Right atrium auricular region (tissue), 2 donors: ENCODE measurements around the gene HAUS8. TPM values are rescaled to one million over a fixed set of nuclear protein-coding genes. Genes with fewer than 3 reads are reported as not detected.

Experiments used
- DNase-seq: peaks from one replicate; pipeline ENCODE4 v3.0.0-alpha.2; 2019; ENCODE audit warnings: low spot score
- H3K27ac ChIP-seq, 2 donors: fragments of 200-600 bp; sonication (generic); 1 replicate in 1 of 2; 2 replicates in 1 of 2; pipeline ENCODE4 v1.5.1; 2016 to 2019
- H3K27me3 ChIP-seq, 2 donors: fragments of 200-600 bp; sonication (generic); one replicate each; pipeline versions ENCODE4 v1.5.1 to v1.6.0; 2017 to 2019
- H3K36me3 ChIP-seq: fragments of 200-600 bp; sonication (generic); one replicate; pipeline ENCODE4 v1.5.1; 2016
- H3K4me1 ChIP-seq, 2 donors: fragments of 200-600 bp; sonication (generic); one replicate each; pipeline versions ENCODE4 v1.5.1 to v1.6.0; 2017 to 2019
- H3K4me3 ChIP-seq, 2 donors: fragments of 200-600 bp; sonication (generic); 1 replicate in 1 of 2; 2 replicates in 1 of 2; pipeline ENCODE4 v1.5.1; 2017 to 2019; ENCODE audit warnings: mild to moderate bottlenecking in 1 of 2, moderate library complexity in 1 of 2
- H3K9me3 ChIP-seq, 2 donors: fragments of 200-600 bp; sonication (generic); one replicate each; pipeline ENCODE4 v1.5.1; 2019
- CTCF ChIP-seq, 2 donors: fragments of 200-600 bp; sonication (generic); IDR thresholded peaks; one replicate each; pipeline ENCODE4 v1.5.1; 2019; ENCODE audit warnings: antibody characterized with exemption in 2 of 2
- total RNA-seq, 2 donors: library from RNA; depleted of rRNA; stranded (reverse); fragments of >200 nt; gene quantifications; one replicate each; pipeline ENCODE4 v1.1.0, GENCODE V29; 2016

HAUS8 gene
- total RNA-seq, 2 donors from 2014 or later, result 2.5 to 5.0 TPM

DNA sequence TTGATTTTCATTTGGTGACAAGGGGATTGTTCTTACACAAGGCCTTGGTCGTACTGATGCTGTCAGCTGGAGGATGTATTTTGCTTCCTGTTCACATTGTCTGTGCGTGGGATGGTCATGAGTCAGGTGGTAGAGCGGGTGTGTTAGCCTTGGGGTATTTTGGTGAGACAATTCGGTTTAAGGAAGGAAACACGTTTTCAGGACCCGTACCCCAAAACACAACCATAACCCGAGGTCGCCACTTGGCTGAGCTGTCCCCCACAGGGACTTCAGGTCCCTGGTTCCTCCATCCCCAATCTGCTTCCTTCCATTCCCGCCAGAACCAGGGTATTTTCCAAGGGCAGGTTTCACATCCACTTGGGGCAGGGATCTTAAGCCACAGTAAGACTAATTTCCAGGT, 15.3 kb upstream of the HAUS8 start:
- no peak for DNase-seq
- H3K27me3 ChIP-seq, result no peaks in the 10 kb centered on the region
- H3K27ac ChIP-seq, result peak overlapping the region; percentile 21 to 29
- peaks cover 0 to 47% of the 10 kb centered on the region in 2 donors for H3K4me1 ChIP-seq
- no peaks in the 10 kb centered on the region for H3K9me3 ChIP-seq
- no peaks in the 10 kb centered on the region for H3K36me3 ChIP-seq
- no peak overlapping the region for H3K4me3 ChIP-seq
- TF ChIP-seq CTCF (IDR thresholded peaks at IDR 0.05), result no peak

DNA sequence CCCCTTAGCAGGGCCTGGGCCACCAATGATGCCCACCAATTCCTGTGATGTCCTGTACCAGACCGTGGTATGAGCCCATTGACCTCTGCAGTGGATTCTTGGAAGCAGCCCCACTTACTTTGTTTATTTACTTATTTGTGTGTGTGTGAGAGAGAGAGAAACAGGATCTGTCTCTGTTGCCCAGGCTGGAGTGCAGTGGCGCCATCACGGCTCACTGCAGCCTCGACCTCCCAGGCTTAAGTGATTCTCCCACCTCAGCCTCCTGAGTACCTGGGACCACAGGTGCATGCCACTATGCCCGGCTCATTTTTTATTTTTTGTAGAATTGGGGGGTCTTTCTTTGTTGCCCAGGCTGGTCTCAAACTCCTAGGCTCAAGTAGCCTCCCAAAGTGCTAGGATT, 13.3 kb upstream of the HAUS8 start:
- no peak for TF ChIP-seq CTCF (IDR thresholded peaks at IDR 0.05)

DNA sequence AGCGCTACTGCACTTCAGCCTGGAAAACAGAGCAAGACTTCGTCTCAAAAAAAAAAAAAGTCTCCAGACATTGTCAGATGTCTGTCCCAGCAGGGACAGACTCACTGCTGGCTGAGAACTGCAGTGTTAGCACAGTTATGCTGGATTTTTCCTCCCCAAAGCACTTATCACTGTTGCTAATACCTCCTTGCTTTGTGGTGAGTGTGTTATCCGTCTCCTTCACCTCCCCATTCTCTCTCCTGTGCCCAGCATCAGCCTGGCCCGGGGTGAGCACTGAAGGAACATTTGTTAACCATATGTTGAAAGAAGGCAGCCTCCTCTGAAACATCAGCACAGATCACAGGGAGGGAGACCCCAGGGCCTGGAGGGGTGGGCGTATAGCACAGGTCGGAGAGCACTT, 11.6 kb upstream of the HAUS8 start:
- Histone ChIP-seq H3K4me1 (peaks cover 0 to 32% of the 10 kb centered on the region in 2 donors), H3K36me3 (no peaks in the 10 kb centered on the region), H3K9me3 (no peaks in the 10 kb centered on the region), H3K4me3 (no peak overlapping the region), H3K27ac (no peak overlapping the region), H3K27me3 (no peaks in the 10 kb centered on the region)
- DNase-seq, result no peak
- TF ChIP-seq CTCF (IDR thresholded peaks at IDR 0.05), result no peak

More for the DNA sequence above, 13.3 kb upstream of the HAUS8 start:
- no peak for DNase-seq
- H3K36me3 ChIP-seq, result no peaks in the 10 kb centered on the region
- peaks cover 0 to 29% of the 10 kb centered on the region in 2 donors for H3K4me1 ChIP-seq
- no peaks in the 10 kb centered on the region for H3K27me3 ChIP-seq
- H3K27ac ChIP-seq, result no peak overlapping the region
- no peaks in the 10 kb centered on the region for H3K9me3 ChIP-seq
- H3K4me3 ChIP-seq, result no peak overlapping the region

DNA sequence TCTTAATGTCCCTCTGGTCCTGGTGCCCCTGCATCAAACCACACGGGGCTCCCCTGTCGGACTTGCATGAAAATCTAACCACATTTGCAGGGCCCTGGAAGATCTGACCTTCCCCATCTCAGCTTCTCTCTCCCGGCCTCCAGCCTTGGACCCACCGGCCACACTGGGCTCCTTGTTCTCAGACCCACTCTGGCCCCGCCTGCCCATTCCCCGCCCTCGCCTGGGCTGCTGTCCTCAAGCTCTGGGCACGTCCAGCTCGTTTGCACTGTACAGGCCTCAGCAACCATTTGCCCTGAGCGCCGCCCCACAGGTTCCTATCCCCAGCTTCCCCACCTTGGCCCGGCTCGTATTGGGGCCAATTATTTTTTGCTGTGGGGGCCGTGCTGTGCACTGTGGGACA, 10.9 kb upstream of the HAUS8 start:
- H3K27ac ChIP-seq, result no peak overlapping the region

GRCh38 chr19:17081672-17082630, 6.7 kb upstream of the HAUS8 start:
- peak overlapping the region; percentile 78 to 95 for H3K27ac ChIP-seq
- no peaks in the 10 kb centered on the region for H3K36me3 ChIP-seq
- no peaks in the 10 kb centered on the region for H3K9me3 ChIP-seq
- peaks cover 0 to 46% of the 10 kb centered on the region in 2 donors for H3K4me1 ChIP-seq
- no peak for TF ChIP-seq CTCF (IDR thresholded peaks at IDR 0.05)
- no peaks in the 10 kb centered on the region for H3K27me3 ChIP-seq
- H3K4me3 ChIP-seq, result no peak overlapping the region
- DNase-seq, result no peak

More for the DNA sequence above, 10.9 kb upstream of the HAUS8 start:
- DNase-seq, result no peak
- Histone ChIP-seq H3K4me3 (no peak overlapping the region), H3K4me1 (peaks cover 0 to 32% of the 10 kb centered on the region in 2 donors), H3K9me3 (no peaks in the 10 kb centered on the region), H3K27me3 (no peaks in the 10 kb centered on the region), H3K36me3 (no peaks in the 10 kb centered on the region)
- no peak for TF ChIP-seq CTCF (IDR thresholded peaks at IDR 0.05)
